Keratinocyte (primary cell): ENCODE measurements around the gene FOXK1. TPM values are rescaled to one million over a fixed set of nuclear protein-coding genes. Genes with fewer than 3 reads are reported as not detected.

ENCODE experiments used
- DNase-seq: peaks from one replicate; pipeline ENCODE4 v3.0.0-alpha.2; 2011; ENCODE audit warnings: low read depth, missing footprints, low spot score
- FAIRE-seq: peaks from 2 replicates; lab custom pipeline; 2011; peaks lifted over from hg19 to GRCh38; lab: Jason Lieb, UNC
- H2AFZ ChIP-seq: 2 replicates; pipeline ENCODE4 v1.6.0; 2012; ENCODE audit warnings: low read length, control low read depth, inconsistent platforms; ENCODE audit not compliant: control insufficient read depth
- H3K27ac ChIP-seq: 2 replicates; pipeline ENCODE4 v1.5.1; 2011; ENCODE audit warnings: low read length; ENCODE audit not compliant: control insufficient read depth, insufficient read depth
- H3K27me3 ChIP-seq: 3 replicates; pipeline ENCODE4 v1.6.0; 2011; ENCODE audit warnings: low read length; ENCODE audit not compliant: control insufficient read depth, insufficient read depth; ENCODE audit errors: extremely low read depth
- H3K36me3 ChIP-seq, 2 experiments: 2 replicates in 1 of 2; 3 replicates in 1 of 2; pipeline ENCODE4 v1.5.1; 2011; ENCODE audit warnings: low read length in 2 of 2, mild to moderate bottlenecking in 1 of 2; ENCODE audit not compliant: control insufficient read depth in 2 of 2, insufficient read depth in 2 of 2; ENCODE audit errors: extremely low read depth in 1 of 2
- H3K4me1 ChIP-seq: 3 replicates; pipeline ENCODE4 v1.5.1; 2011; ENCODE audit warnings: low read length; ENCODE audit not compliant: control insufficient read depth, insufficient read depth; ENCODE audit errors: extremely low read depth
- H3K4me2 ChIP-seq: 3 replicates; pipeline ENCODE4 v1.6.0; 2011; ENCODE audit warnings: low read depth, low read length; ENCODE audit not compliant: control insufficient read depth, insufficient read depth; ENCODE audit errors: extremely low read depth
- H3K4me3 ChIP-seq, 3 experiments: fragments of 200-600 bp in 1 of 3; sonication (generic) in 1 of 3; 2 replicates in 2 of 3; 3 replicates in 1 of 3; pipeline ENCODE4 v1.5.1; 2011 to 2016; ENCODE audit warnings: low read length in 3 of 3, mild to moderate bottlenecking in 3 of 3, control low read depth in 2 of 3, inconsistent platforms in 1 of 3, low read depth in 1 of 3, mixed read lengths in 1 of 3, mixed run types in 1 of 3, moderate library complexity in 1 of 3; ENCODE audit not compliant: control insufficient read depth in 2 of 3, insufficient read depth in 2 of 3; ENCODE audit errors: extremely low read depth in 1 of 3
- H3K79me2 ChIP-seq: 2 replicates; pipeline ENCODE4 v1.6.0; 2012; ENCODE audit warnings: low read length; ENCODE audit not compliant: control insufficient read depth, insufficient read depth
- H3K9ac ChIP-seq: 3 replicates; pipeline ENCODE4 v1.6.0; 2011; ENCODE audit warnings: low read length; ENCODE audit not compliant: control insufficient read depth, insufficient read depth; ENCODE audit errors: extremely low read depth
- H3K9me1 ChIP-seq: 3 replicates; pipeline ENCODE4 v1.6.0; 2011; ENCODE audit warnings: low read length; ENCODE audit not compliant: control insufficient read depth, insufficient read depth; ENCODE audit errors: extremely low read depth
- H3K9me3 ChIP-seq: 2 replicates; pipeline ENCODE4 v1.5.1; 2012; ENCODE audit warnings: low read depth, low read length; ENCODE audit not compliant: control insufficient read depth
- H4K20me1 ChIP-seq: 3 replicates; pipeline ENCODE4 v1.6.0; 2011; ENCODE audit warnings: low read length; ENCODE audit not compliant: control insufficient read depth, insufficient read depth; ENCODE audit errors: extremely low read depth
- CTCF ChIP-seq, 3 experiments: IDR thresholded peaks in 1 of 3; conservative IDR thresholded peaks in 1 of 3; optimal IDR thresholded peaks in 1 of 3; 2 replicates in 2 of 3; 3 replicates in 1 of 3; pipeline versions ENCODE3 to v1.5.1; 2011; ENCODE audit warnings: low read length in 3 of 3, mild to moderate bottlenecking in 3 of 3, moderate library complexity in 2 of 3, control low read depth in 1 of 3, inconsistent platforms in 1 of 3; ENCODE audit not compliant: insufficient read depth in 2 of 3; ENCODE audit errors: extremely low read depth in 1 of 3
- EZH2 ChIP-seq: IDR thresholded peaks from one replicate; pipeline ENCODE4 v1.6.1; 2012; ENCODE audit warnings: inconsistent platforms, mild to moderate bottlenecking, low read length, moderate library complexity
- dilution Hi-C: fragments of 300-500 bp; cut with MboI; formaldehyde crosslinking; loops from one replicate; pipeline ENCODE4 v1.7.0; 2020; ENCODE audit warnings: low sequenced_read_pairs; ENCODE audit not compliant: extremely low pct_ligation_motif_present
- polyA plus RNA-seq, 5 experiments: library from polyadenylated mRNA; depleted of rRNA in 3 of 5; stranded (reverse) in 3 of 5; stranded (forward) in 1 of 5; unstranded in 1 of 5; fragments of >200 nt; gene quantifications; 1 replicate in 1 of 5; 2 replicates in 3 of 5; 3 replicates in 1 of 5; pipeline versions ENCODE4 v1.2.1 to v1.2.3, GENCODE V29; 2011 to 2012; ENCODE audit warnings: missing spikeins in 2 of 5, low read depth in 1 of 5, low replicate concordance in 1 of 5

FOXK1 gene
- polyA plus RNA-seq, 1 donor (not counting 4 experiments of a cell fraction or from before 2014, with no cell fraction given): 4.4 TPM

- no peak overlapping the region for H3K4me3 ChIP-seq
- DNase-seq: no peak
- H4K20me1 ChIP-seq: no peaks in the 10 kb centered on the region
- H3K9ac ChIP-seq: no peak overlapping the region
- no peaks in the 10 kb centered on the region for H3K79me2 ChIP-seq
- H3K9me3 ChIP-seq: no peaks in the 10 kb centered on the region
- H3K4me2 ChIP-seq: no peak overlapping the region
- no peaks in the 10 kb centered on the region for H3K36me3 ChIP-seq
- FAIRE-seq: no peak
- no peak for TF ChIP-seq EZH2
- dilution Hi-C loops: no loop called here
- no peaks in the 10 kb centered on the region for H3K27me3 ChIP-seq
- no peaks in the 10 kb centered on the region for H3K9me1 ChIP-seq
- peaks cover 12% of the 10 kb centered on the region for H3K4me1 ChIP-seq
- H2AFZ ChIP-seq: no peak overlapping the region
- no peak overlapping the region for H3K27ac ChIP-seq
Measured at GRCh38 chr7:4634166-4634565, 47.9 kb upstream of the FOXK1 start.

GRCh38 chr7:4638781-4639575, 43.1 kb upstream of the FOXK1 start:
- no peaks in the 10 kb centered on the region for H3K36me3 ChIP-seq
- no peak overlapping the region for H3K27ac ChIP-seq
- no peak overlapping the region for H3K4me3 ChIP-seq
- dilution Hi-C loops: no loop called here
- H3K79me2 ChIP-seq: no peaks in the 10 kb centered on the region
- H3K9me1 ChIP-seq: no peaks in the 10 kb centered on the region
- H3K9me3 ChIP-seq: no peaks in the 10 kb centered on the region
- TF ChIP-seq EZH2 (no peak), CTCF (optimal IDR thresholded peaks at IDR 0.05 in 1 of 3, IDR thresholded peaks at IDR 0.05 in 1 of 3, conservative IDR thresholded peaks at IDR 0.05 in 1 of 3; ENCODE audit: extremely low read depth in 1 of 3, insufficient read depth in 2 of 3, low read length in 3 of 3) (no peak)
- H3K4me1 ChIP-seq: peaks cover 5% of the 10 kb centered on the region
- DNase-seq (no peak), FAIRE-seq (no peak)
- H4K20me1 ChIP-seq: no peaks in the 10 kb centered on the region
- no peaks in the 10 kb centered on the region for H3K27me3 ChIP-seq
- no peak overlapping the region for H3K4me2 ChIP-seq
- no peak overlapping the region for H2AFZ ChIP-seq
- H3K9ac ChIP-seq: no peak overlapping the region
